ENCODE data around the gene AKR1C4. TPM values are rescaled to one million over a fixed set of nuclear protein-coding genes. Genes with fewer than 3 reads are reported as not detected.
"Not testable (repeated sequence)": the region's sequence is repeated elsewhere in the genome, so short reads cannot be mapped to it uniquely, and the experiment has no call there.

Gene AKR1C4
- 1 to 10 TPM in 1 of 8 experiments, under 1 TPM in 1, not detected in 6; 0.40 to 3.5 TPM for total RNA-seq

DNA sequence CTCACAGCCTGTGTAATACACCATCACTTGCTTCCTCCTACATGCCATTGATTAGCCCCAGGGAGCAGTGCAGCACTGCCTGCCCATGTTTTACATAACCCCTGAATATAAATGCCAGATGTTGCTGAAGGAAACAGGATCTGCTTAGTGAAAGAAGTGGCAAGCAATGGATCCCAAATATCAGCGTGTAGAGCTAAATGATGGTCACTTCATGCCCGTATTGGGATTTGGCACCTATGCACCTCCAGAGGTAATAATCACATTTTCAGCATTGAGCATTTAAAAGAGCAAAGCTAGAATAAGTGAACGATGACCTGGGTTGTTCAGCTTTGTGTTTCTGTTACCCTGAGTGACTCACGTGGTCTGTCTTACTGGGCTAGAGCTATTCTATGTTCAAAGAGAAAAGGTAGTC lies at the start of gene AKR1C4:
AKR1C4 (plus strand) TSS at position 136 of the 412 bp plus-strand sequence; CDS start at position 167, 31 bp downstream.
- Histone ChIP-seq H3K4me1 (replicated peaks in 1 of 2) (no peaks in the 10 kb centered on the region), H3K4me3 (no peak within 1 kb of the TSS), H3K27ac (no peak within 1 kb of the TSS)
- 0 to 92% (median 74%) methylated on average over 1 to 4 of the region's 4 CpGs; no CpG with 5 or more reads in 2 of the 10 experiments for WGBS, 10 experiments
- in situ Hi-C loops (cut with MboI; ENCODE audit: low pct_unique_long_range_greater_than_20kb in 2 of 9, low sequenced_read_pairs in 9 of 9, unreplicated experiment in 9 of 9): no loop called here
- peak in 3 of 8 experiments; percentile 97 to 100 (median 100) for ATAC-seq (replicated peaks in 6 of 8)

DNA sequence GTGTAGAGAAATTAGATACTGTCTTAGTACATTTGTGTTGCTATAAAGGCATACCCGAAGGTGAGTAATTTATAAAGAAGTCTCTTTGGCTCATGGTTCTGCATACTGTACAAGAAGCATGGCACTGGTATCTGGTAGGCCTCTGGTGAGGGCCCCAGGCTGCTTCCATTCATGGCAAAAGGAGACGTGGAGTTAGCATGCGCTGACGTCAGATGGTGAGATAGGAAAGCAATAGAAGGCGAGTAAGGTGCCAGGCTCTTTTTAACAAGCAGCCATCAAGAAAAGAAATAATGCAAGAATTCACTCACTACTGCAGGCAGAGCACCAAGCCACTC lies 49.8 kb upstream of the AKR1C4 start:
- no peaks in the 10 kb centered on the region for H3K4me1 ChIP-seq (replicated peaks in 1 of 2)
- in situ Hi-C loops (cut with MboI; ENCODE audit: low pct_unique_long_range_greater_than_20kb in 2 of 9, low sequenced_read_pairs in 9 of 9, unreplicated experiment in 9 of 9): no loop called here
- no peak overlapping the region for H3K4me3 ChIP-seq
- no peak overlapping the region for H3K27ac ChIP-seq
- no peak for ATAC-seq (replicated peaks in 6 of 8)
- WGBS, 10 experiments: 32 to 94% (median 60%) methylated on average over 1 to 5 of the region's 5 CpGs; no CpG with 5 or more reads in 4 of the 10 experiments

DNA sequence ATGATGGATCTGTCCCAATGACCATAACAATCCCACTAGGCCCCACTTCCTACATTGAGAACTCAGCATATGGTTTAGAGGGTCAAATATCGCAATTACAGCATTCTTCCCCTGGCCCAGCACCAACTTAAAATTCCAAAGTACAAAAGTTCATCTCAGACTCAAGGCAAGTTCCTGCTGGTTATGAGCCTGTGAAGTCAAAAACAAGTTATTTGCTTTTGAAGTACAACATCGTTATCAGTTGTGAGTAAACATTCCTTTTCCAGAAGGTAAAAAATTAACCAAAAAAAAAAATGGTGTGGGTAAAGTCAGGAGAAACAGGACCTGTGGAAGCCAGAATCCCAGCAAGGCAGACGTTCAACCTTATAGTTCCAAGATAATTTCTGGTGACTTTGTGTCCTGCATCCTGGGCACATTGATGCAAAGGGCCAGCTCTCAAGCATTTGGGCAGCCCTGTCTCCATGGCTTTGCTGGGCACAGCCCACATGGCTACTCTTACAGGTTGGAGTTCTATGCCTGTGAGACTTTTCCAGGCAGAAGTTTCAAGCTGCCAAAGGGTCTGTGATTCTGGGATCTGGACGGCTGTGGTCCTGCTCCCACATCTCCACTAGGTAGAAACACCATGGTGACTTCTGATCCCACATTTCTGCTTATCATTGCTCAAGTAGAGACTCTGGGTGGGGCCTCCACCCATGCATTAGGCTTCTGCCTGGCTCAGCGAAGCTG lies 49.2 kb upstream of the AKR1C4 start:
- no peaks in the 10 kb centered on the region for H3K4me1 ChIP-seq (replicated peaks in 1 of 2)
- ATAC-seq (replicated peaks in 6 of 8): peak in 2 of 8 experiments; percentile 38 to 59
- no peak overlapping the region for H3K27ac ChIP-seq
- no peak overlapping the region for H3K4me3 ChIP-seq
- in situ Hi-C loops (cut with MboI; ENCODE audit: low pct_unique_long_range_greater_than_20kb in 2 of 9, low sequenced_read_pairs in 9 of 9, unreplicated experiment in 9 of 9): no loop called here
- 15 to 100% (median 86%) methylated on average over 1 to 4 of the region's 5 CpGs; no CpG with 5 or more reads in 1 of the 10 experiments for WGBS, 10 experiments

GRCh38 chr10:5147981-5148677 lies 48.5 kb upstream of the AKR1C4 start:
- in situ Hi-C loops (cut with MboI; ENCODE audit: low pct_unique_long_range_greater_than_20kb in 2 of 9, low sequenced_read_pairs in 9 of 9, unreplicated experiment in 9 of 9): no loop called here
- Histone ChIP-seq H3K4me1 (replicated peaks in 1 of 2) (no peaks in the 10 kb centered on the region), H3K4me3 (no peak overlapping the region), H3K27ac (no peak overlapping the region)
- 28 to 90% (median 56%) methylated on average over 2 to 3 of the region's 3 CpGs for WGBS, 10 experiments
- ATAC-seq (replicated peaks in 6 of 8): peak in 1 of 8 experiments; percentile 19

GRCh38 chr10:5148678-5149032 lies 48.0 kb upstream of the AKR1C4 start:
- no peaks in the 10 kb centered on the region for H3K4me1 ChIP-seq (replicated peaks in 1 of 2)
- no peak overlapping the region for H3K4me3 ChIP-seq
- H3K27ac ChIP-seq: no peak overlapping the region
- WGBS, 10 experiments: 0 to 100% (median 61%) methylated on average over 1 of the region's 1 CpG
- in situ Hi-C loops (cut with MboI; ENCODE audit: low pct_unique_long_range_greater_than_20kb in 2 of 9, low sequenced_read_pairs in 9 of 9, unreplicated experiment in 9 of 9): no loop called here
- ATAC-seq (replicated peaks in 6 of 8): no peak

- Histone ChIP-seq H3K4me1 (replicated peaks in 1 of 2) (no peaks in the 10 kb centered on the region), H3K4me3 (no peak overlapping the region), H3K27ac (no peak overlapping the region)
- 46 to 100% (median 98%) methylated on average over 1 to 3 of the region's 3 CpGs; no CpG with 5 or more reads in 2 of the 10 experiments for WGBS, 10 experiments
- ATAC-seq (replicated peaks in 6 of 8): no peak
- in situ Hi-C loops (cut with MboI; ENCODE audit: low pct_unique_long_range_greater_than_20kb in 2 of 9, low sequenced_read_pairs in 9 of 9, unreplicated experiment in 9 of 9): no loop called here
Observed at GRCh38 chr10:5151076-5151475, 45.6 kb upstream of the AKR1C4 start.

DNA sequence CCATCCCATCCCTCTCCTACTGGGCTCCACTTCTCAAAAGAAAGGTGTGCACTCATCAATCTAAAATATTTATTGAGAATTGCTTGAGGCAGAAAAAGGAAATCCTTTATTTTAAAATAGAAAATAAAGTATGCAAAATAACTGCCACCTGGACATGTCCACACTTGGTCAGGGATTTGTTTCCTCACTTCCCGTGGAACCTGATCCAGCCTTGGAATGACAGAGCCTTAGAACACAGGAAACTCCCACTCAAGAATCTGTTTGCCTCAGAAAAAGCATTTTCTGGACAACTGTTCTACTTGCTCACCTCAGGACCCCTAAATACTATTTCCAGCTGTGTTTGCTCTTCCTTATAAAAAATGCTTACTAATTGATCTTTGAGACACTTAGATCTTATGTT lies 40.7 kb upstream of the AKR1C4 start:
- Histone ChIP-seq H3K4me3 (no peak overlapping the region), H3K27ac (no peak overlapping the region), H3K4me1 (replicated peaks in 1 of 2) (no peaks in the 10 kb centered on the region)
- ATAC-seq (replicated peaks in 6 of 8): no peak
- WGBS, 10 experiments: 0 to 75% (median 36%) methylated on average over 1 of the region's 1 CpG; no CpG with 5 or more reads in 6 of the 10 experiments
- in situ Hi-C loops (cut with MboI; ENCODE audit: low pct_unique_long_range_greater_than_20kb in 2 of 9, low sequenced_read_pairs in 9 of 9, unreplicated experiment in 9 of 9): no loop called here

DNA sequence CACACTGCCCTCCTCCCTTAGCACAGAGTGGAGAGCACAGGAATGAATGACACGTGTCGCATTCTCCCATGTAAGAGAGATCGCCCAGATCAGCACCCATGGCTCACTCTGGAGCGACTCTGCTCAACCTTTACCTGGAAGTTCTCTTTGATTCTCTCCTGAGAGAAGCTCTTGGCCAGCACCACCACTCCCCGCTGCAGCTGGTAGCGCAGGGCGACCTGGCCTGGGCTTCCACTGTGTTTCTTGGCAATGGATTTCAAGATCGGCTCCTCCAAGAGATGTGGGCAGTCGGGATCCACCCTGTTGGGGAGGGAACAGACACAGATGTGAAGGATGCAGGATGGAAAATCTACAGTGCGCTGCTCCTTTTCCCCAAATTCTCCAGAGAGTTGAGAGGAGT lies 39.1 kb upstream of the AKR1C4 start:
- no peaks in the 10 kb centered on the region for H3K4me1 ChIP-seq (replicated peaks in 1 of 2)
- ATAC-seq (replicated peaks in 6 of 8): no peak
- WGBS, 10 experiments: 0 to 100% (median 86%) methylated on average over 1 to 10 of the region's 10 CpGs; no CpG with 5 or more reads in 3 of the 10 experiments
- in situ Hi-C loops (cut with MboI; ENCODE audit: low pct_unique_long_range_greater_than_20kb in 2 of 9, low sequenced_read_pairs in 9 of 9, unreplicated experiment in 9 of 9): no loop called here
- no peak overlapping the region for H3K27ac ChIP-seq
- H3K4me3 ChIP-seq: no peak overlapping the region

DNA sequence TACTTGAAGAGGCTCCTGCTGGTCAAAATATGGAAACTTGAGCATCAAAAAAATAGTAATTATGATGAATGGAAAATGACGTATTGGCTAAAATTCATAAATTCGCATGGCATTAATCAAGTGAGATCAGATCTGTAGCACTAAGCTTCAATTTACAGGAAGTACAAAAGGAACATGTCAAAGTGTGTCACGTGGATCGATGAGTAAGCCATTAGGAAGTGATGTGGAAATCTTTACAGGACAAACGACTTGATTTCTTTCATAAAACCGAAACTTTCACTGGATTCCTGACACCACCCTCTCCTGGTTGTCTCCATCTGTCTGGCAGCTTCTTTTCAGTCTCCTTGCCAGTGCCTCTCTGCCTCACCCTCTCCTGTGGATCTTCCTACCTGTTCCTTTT lies 37.5 kb upstream of the AKR1C4 start:
- H3K4me1 ChIP-seq (replicated peaks in 1 of 2): no peaks in the 10 kb centered on the region
- H3K27ac ChIP-seq: no peak overlapping the region
- WGBS, 10 experiments: 33 to 93% (median 63%) methylated on average over 1 to 6 of the region's 6 CpGs
- ATAC-seq (replicated peaks in 6 of 8): no peak
- in situ Hi-C loops (cut with MboI; ENCODE audit: low pct_unique_long_range_greater_than_20kb in 2 of 9, low sequenced_read_pairs in 9 of 9, unreplicated experiment in 9 of 9): no loop called here
- no peak overlapping the region for H3K4me3 ChIP-seq

- Histone ChIP-seq H3K4me3 (no peak overlapping the region), H3K27ac (no peak overlapping the region), H3K4me1 (replicated peaks in 1 of 2) (no peaks in the 10 kb centered on the region)
- 0 to 94% (median 41%) methylated on average over 1 to 2 of the region's 2 CpGs; no CpG with 5 or more reads in 4 of the 10 experiments for WGBS, 10 experiments
- in situ Hi-C loops (cut with MboI; ENCODE audit: low pct_unique_long_range_greater_than_20kb in 2 of 9, low sequenced_read_pairs in 9 of 9, unreplicated experiment in 9 of 9): no loop called here
- ATAC-seq (replicated peaks in 6 of 8): no peak
Observed at GRCh38 chr10:5163487-5163886, 33.1 kb upstream of the AKR1C4 start.

DNA sequence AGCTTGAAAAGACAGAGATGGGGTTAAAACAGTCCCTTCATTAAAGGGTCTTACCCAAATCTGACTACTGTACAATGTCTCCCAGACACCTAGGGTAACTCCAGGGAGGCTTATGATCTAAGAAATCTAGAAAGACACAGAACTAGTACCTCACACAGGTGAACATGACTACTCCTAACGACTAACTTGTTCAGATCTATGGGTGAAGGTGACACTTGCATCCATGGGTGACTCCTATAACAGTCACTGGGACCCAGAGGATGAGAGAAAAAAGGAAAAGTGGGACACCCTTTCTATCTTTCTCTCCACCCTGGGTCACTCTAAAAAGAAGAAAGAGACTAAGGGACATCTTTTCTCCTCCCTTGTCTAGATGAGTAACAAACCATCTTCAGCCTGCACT lies 30.9 kb upstream of the AKR1C4 start:
- H3K4me1 ChIP-seq (replicated peaks in 1 of 2): no peaks in the 10 kb centered on the region
- no peak overlapping the region for H3K4me3 ChIP-seq
- in situ Hi-C loops (cut with MboI; ENCODE audit: low pct_unique_long_range_greater_than_20kb in 2 of 9, low sequenced_read_pairs in 9 of 9, unreplicated experiment in 9 of 9): no loop called here
- no peak overlapping the region for H3K27ac ChIP-seq
- 0 to 100% (median 10%) methylated on average over 1 of the region's 1 CpG; no CpG with 5 or more reads in 6 of the 10 experiments for WGBS, 10 experiments
- no peak for ATAC-seq (replicated peaks in 6 of 8)

- no peak overlapping the region for H3K4me3 ChIP-seq
- no peak for ATAC-seq (replicated peaks in 6 of 8)
- 11 to 55% (median 20%) methylated on average over 1 to 5 of the region's 5 CpGs for WGBS, 10 experiments
- no peak overlapping the region for H3K27ac ChIP-seq
- in situ Hi-C loops (cut with MboI; ENCODE audit: low pct_unique_long_range_greater_than_20kb in 2 of 9, low sequenced_read_pairs in 9 of 9, unreplicated experiment in 9 of 9): no loop called here
- no peaks in the 10 kb centered on the region for H3K4me1 ChIP-seq (replicated peaks in 1 of 2)
Observed at GRCh38 chr10:5168897-5169420, 27.7 kb upstream of the AKR1C4 start.

DNA sequence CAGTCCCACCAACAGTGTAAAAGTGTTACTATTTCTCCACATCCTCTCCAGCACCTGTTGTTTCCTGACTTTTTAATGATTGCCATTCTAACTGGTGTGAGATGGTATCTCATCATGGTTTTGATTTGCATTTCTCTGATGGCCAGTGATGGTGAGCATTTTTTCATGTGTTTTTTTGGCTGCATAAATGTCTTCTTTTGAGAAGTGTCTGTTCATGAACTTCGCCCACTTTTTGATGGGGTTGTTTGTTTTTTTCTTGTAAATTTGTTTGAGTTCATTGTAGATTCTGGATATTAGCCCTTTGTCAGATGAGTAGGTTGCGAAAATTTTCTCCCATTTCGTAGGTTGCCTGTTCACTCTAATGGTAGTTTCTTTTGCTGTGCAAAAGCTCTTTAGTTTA lies 21.1 kb upstream of the AKR1C4 start:
- in situ Hi-C loops (cut with MboI; ENCODE audit: low pct_unique_long_range_greater_than_20kb in 2 of 9, low sequenced_read_pairs in 9 of 9, unreplicated experiment in 9 of 9); H3K4me1 ChIP-seq (replicated peaks in 1 of 2); ATAC-seq (replicated peaks in 6 of 8); H3K27ac ChIP-seq; H3K4me3 ChIP-seq: not testable (repeated sequence)
- WGBS, 10 experiments: no CpG with 5 or more reads among the region's 3 CpGs
